GM12878 (cell line): ENCODE results near the gene SBNO2. TPM values are rescaled to one million over a fixed set of nuclear protein-coding genes. Genes with fewer than 3 reads are reported as not detected.

ENCODE experiments used
- ATAC-seq: fragments of 200-7000 bp; cut with Tn5 transposase; 3 replicates; pipeline ENCODE4 v1.9.1; 2020; ENCODE audit warnings: mild to moderate bottlenecking, moderate library complexity
- BruUV-seq: library from RNA; stranded (reverse); fragments of 400-500 nt; replicated peaks from 2 replicates; lab custom pipeline; 2021; lab: Mats Ljungman, UMichigan
- CTCF ChIA-PET: fragments of 300-600 bp; sonication (Branson Sonifier 250); formaldehyde crosslinking; extraction: SDS; loops from one replicate; lab custom pipeline; 2021; ENCODE audit warnings: inconsistent platforms; lab: Yijun Ruan, JAX
- POLR2A ChIA-PET: fragments of 350-600 bp; formaldehyde crosslinking; extraction: SDS; loops from one replicate; lab custom pipeline; 2021; ENCODE audit warnings: inconsistent platforms; lab: Charles Lee
- RAD21 ChIA-PET: fragments of 300-600 bp; sonication (Branson Sonifier 250); formaldehyde crosslinking; loops from one replicate; lab custom pipeline; 2023; ENCODE audit warnings: antibody characterized with exemption; ENCODE audit not compliant: unreplicated experiment; lab: Charles Lee
- SMC1A ChIA-PET: fragments of 300-600 bp; sonication (Branson Sonifier 250); formaldehyde crosslinking; loops from one replicate; lab custom pipeline; 2023; ENCODE audit not compliant: unreplicated experiment, uncharacterized antibody; lab: Charles Lee
- DNase-seq: peaks from one replicate; pipeline ENCODE4 v3.0.0-alpha.2; 2011; ENCODE audit warnings: low read depth, low spot score
- FAIRE-seq: peaks from 3 replicates; lab custom pipeline; 2011; peaks lifted over from hg19 to GRCh38; lab: Jason Lieb, UNC
- H2AFZ ChIP-seq: 2 replicates; pipeline ENCODE4 v1.6.0; 2011; ENCODE audit warnings: low read depth, low read length, control low read depth; ENCODE audit not compliant: control insufficient read depth
- H3K27ac ChIP-seq: 2 replicates; pipeline ENCODE4 v1.5.1; 2011; ENCODE audit warnings: control low read depth; ENCODE audit not compliant: control insufficient read depth, insufficient read depth
- H3K27me3 ChIP-seq, 2 experiments: replicated peaks in 1 of 2; 2 replicates each; pipeline versions ENCODE4 v1.6.0 to v1.6.1; 2011; ENCODE audit warnings: low read length in 1 of 2; ENCODE audit not compliant: control insufficient read depth in 2 of 2, insufficient read depth in 2 of 2
- H3K36me3 ChIP-seq, 2 experiments: 2 replicates each; pipeline ENCODE4 v1.5.1; 2011; ENCODE audit warnings: low read length in 1 of 2; ENCODE audit not compliant: control insufficient read depth in 2 of 2, insufficient read depth in 2 of 2
- H3K4me1 ChIP-seq: 2 replicates; pipeline ENCODE4 v1.6.1; 2011; ENCODE audit warnings: mild to moderate bottlenecking, low read length, moderate library complexity, mixed read lengths; ENCODE audit not compliant: control insufficient read depth, insufficient read depth
- H3K4me2 ChIP-seq: 2 replicates; pipeline ENCODE4 v1.6.0; 2011; ENCODE audit warnings: control low read depth; ENCODE audit not compliant: control insufficient read depth, insufficient read depth
- H3K4me3 ChIP-seq: fragments of 200-600 bp; sonication (generic); 2 replicates; pipeline ENCODE4 v1.5.1; 2016
- H3K79me2 ChIP-seq: 2 replicates; pipeline ENCODE4 v1.6.0; 2011; ENCODE audit warnings: low read length; ENCODE audit not compliant: control insufficient read depth, insufficient read depth
- H3K9ac ChIP-seq: 2 replicates; pipeline ENCODE4 v1.8.0; 2011; ENCODE audit warnings: low read length, control low read depth, mixed read lengths; ENCODE audit not compliant: control insufficient read depth, insufficient read depth
- H3K9me3 ChIP-seq: replicated peaks from 3 replicates; pipeline ENCODE4 v1.5.1; 2011; ENCODE audit warnings: mild to moderate bottlenecking, low read length; ENCODE audit not compliant: control insufficient read depth, insufficient read depth
- H4K20me1 ChIP-seq: 2 replicates; pipeline ENCODE4 v1.6.0; 2011; ENCODE audit not compliant: control insufficient read depth, insufficient read depth
- CEBPB ChIP-seq, 2 experiments: fragments of 150-350 bp in 1 of 2; IDR thresholded peaks; 2 replicates each; pipeline ENCODE4 v1.6.1; 2012 to 2014; ENCODE audit warnings: low read depth in 2 of 2, low read length in 2 of 2, borderline replicate concordance in 1 of 2, inconsistent platforms in 1 of 2
- CHD4 ChIP-seq: fragments of 200-600 bp; sonication (generic); IDR thresholded peaks from 2 replicates; pipeline ENCODE4 v1.6.1; 2016; ENCODE audit warnings: mild to moderate bottlenecking
- CREM ChIP-seq: IDR thresholded peaks from 2 replicates; pipeline ENCODE4 v1.6.1; 2014; ENCODE audit warnings: antibody characterized with exemption, low read depth
- ESRRA ChIP-seq: IDR thresholded peaks from 2 replicates; pipeline ENCODE4 v1.6.1; 2012; ENCODE audit warnings: mild to moderate bottlenecking, low read length, improper control_type of control experiment
- FOXM1 ChIP-seq: IDR thresholded peaks from 2 replicates; pipeline ENCODE4 v1.6.1; 2012; ENCODE audit warnings: low read depth, mild to moderate bottlenecking, inconsistent platforms, low read length, moderate library complexity
- GATAD2B ChIP-seq: fragments of 450-650 bp; conservative IDR thresholded peaks from 2 replicates; pipeline ENCODE4 v1.6.1; 2017; ENCODE audit warnings: low read depth, mild to moderate bottlenecking, moderate library complexity
- JUNB ChIP-seq: IDR thresholded peaks from 2 replicates; pipeline ENCODE4 v1.6.1; 2016; ENCODE audit warnings: antibody characterized with exemption, mild to moderate bottlenecking
- MAX ChIP-seq: IDR thresholded peaks from 2 replicates; pipeline ENCODE4 v1.6.1; 2012; ENCODE audit warnings: low read depth, low read length, improper control_type of control experiment
- MTA3 ChIP-seq: IDR thresholded peaks from 2 replicates; pipeline ENCODE4 v1.6.1; 2012; ENCODE audit warnings: low read length, inconsistent platforms, borderline replicate concordance
- MYC ChIP-seq: IDR thresholded peaks from 2 replicates; pipeline ENCODE4 v1.6.1; 2011; ENCODE audit warnings: mild to moderate bottlenecking, low read length, moderate library complexity, inconsistent platforms; ENCODE audit not compliant: insufficient read depth, insufficient replicate concordance, insufficient read length, severe bottlenecking
- NR2C1 ChIP-seq: fragments of 450-650 bp; IDR thresholded peaks from 2 replicates; pipeline ENCODE4 v1.6.1; 2017; ENCODE audit warnings: antibody characterized with exemption, mild to moderate bottlenecking, moderate library complexity
- PAX8 ChIP-seq: fragments of 450-650 bp; IDR thresholded peaks from 2 replicates; pipeline ENCODE4 v1.6.1; 2017; ENCODE audit warnings: mild to moderate bottlenecking, moderate library complexity
- RAD51 ChIP-seq: fragments of 450-650 bp; IDR thresholded peaks from 2 replicates; pipeline ENCODE4 v1.6.1; 2016; ENCODE audit warnings: moderate library complexity, mild to moderate bottlenecking, inconsistent platforms
- RCOR1 ChIP-seq: conservative IDR thresholded peaks from 2 replicates; pipeline ENCODE4 v1.6.1; 2012; ENCODE audit warnings: low read depth, low read length, improper control_type of control experiment
- SMAD1 ChIP-seq: fragments of 450-650 bp; IDR thresholded peaks from 2 replicates; pipeline ENCODE4 v1.6.1; 2018; ENCODE audit warnings: mild to moderate bottlenecking, low read depth; ENCODE audit not compliant: partially characterized antibody
- SUPT20H ChIP-seq: IDR thresholded peaks from 2 replicates; pipeline ENCODE4 v1.6.1; 2011; ENCODE audit warnings: low read depth, mild to moderate bottlenecking, low read length, moderate library complexity, borderline replicate concordance; ENCODE audit not compliant: control insufficient read depth
- YY1 ChIP-seq: IDR thresholded peaks from 2 replicates; pipeline ENCODE4 v1.6.1; 2011; ENCODE audit warnings: low read depth, mild to moderate bottlenecking, low read length
- WGBS: methylation state at CpG from one replicate; pipeline ENCODE4 v1.1.6; 2016; ENCODE audit warnings: low lambda C conversion rate; ENCODE audit not compliant: insufficient replicate concordance, insufficient coverage; ENCODE audit errors: missing lambda C conversion rate; 5-methylcytosine and 5-hydroxymethylcytosine counted together
- in situ Hi-C: fragments of 300-500 bp; cut with MboI; formaldehyde crosslinking; loops from 9 replicates; pipeline ENCODE4 v1.14.3; 2018; ENCODE audit warnings: mixed read lengths
- intact Hi-C: fragments of 100-400 bp; cut with micrococcal nuclease; formaldehyde crosslinking; loops from one replicate; pipeline ENCODE4 v1.14.2; 2022; ENCODE audit not compliant: unreplicated experiment
- polyA plus RNA-seq, 11 experiments: library from polyadenylated mRNA; depleted of rRNA in 4 of 11; unstranded in 6 of 11; stranded (reverse) in 5 of 11; fragments of >200 nt; fragmentation: Nextera tagmentation in 4 of 11; fragmentation: Illumina TruSeq in 1 of 11; extraction: Ambion mirVana in 4 of 11; extraction: Trizol in 1 of 11; gene quantifications; 1 replicate in 1 of 11; 2 replicates in 10 of 11; pipeline versions ENCODE4 v1.2.1 to v1.2.3, GENCODE V29; 2011 to 2016; ENCODE audit warnings: inconsistent platforms in 2 of 11, missing spikeins in 2 of 11, low read depth in 1 of 11
- total RNA-seq, 4 experiments: library from RNA; depleted of rRNA in 3 of 4; stranded (reverse); fragments of >200 nt in 3 of 4; fragmentation: Illumina TruSeq in 1 of 4; extraction: Trizol in 1 of 4; gene quantifications; 2 replicates each; pipeline versions ENCODE4 v1.2.1 to v1.2.3, GENCODE V29; 2013 to 2021
- TF ChIP-seq, protein P1 (sequence below): fragments of 450-650 bp; conservative IDR thresholded peaks from 2 replicates; pipeline ENCODE4 v1.6.1; 2017; ENCODE audit warnings: mild to moderate bottlenecking, moderate library complexity
- TF ChIP-seq, protein P2 (sequence below): fragments of 450-650 bp; IDR thresholded peaks from 2 replicates; pipeline ENCODE4 v1.6.1; 2017; ENCODE audit warnings: mild to moderate bottlenecking
- TF ChIP-seq, protein P3 (sequence below): fragments of 450-650 bp; IDR thresholded peaks from 2 replicates; pipeline ENCODE4 v1.6.1; 2014; ENCODE audit warnings: mild to moderate bottlenecking

Gene SBNO2
- total and polyA plus RNA-seq, 10 of the 15 experiments (the other 5 are each of a cell fraction or from before 2014, with no cell fraction given) = 0.08 to 44.6 (median 5.4) TPM

DNA sequence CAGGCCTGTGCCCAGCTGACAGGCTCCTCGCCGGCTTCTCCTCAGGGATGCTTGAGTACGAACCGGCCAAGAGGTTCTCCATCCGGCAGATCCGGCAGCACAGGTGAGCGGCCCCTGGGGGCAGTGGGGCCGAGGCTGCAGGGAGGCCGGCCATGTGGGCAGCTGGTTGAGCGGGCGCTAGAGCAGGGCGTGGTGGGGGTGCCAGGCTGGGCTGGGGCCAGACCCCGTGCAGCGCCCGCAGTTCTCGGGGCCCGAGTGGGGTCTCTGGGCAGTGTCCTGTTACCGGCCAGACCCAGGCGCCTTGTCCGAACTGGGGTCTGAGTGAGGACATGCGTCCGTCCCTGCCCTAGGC, 47.8 kb upstream of the SBNO2 start:
- peaks cover 3% of the 10 kb centered on the region for H3K79me2 ChIP-seq
- no peak for DNase-seq
- TF ChIP-seq, protein P1, sequence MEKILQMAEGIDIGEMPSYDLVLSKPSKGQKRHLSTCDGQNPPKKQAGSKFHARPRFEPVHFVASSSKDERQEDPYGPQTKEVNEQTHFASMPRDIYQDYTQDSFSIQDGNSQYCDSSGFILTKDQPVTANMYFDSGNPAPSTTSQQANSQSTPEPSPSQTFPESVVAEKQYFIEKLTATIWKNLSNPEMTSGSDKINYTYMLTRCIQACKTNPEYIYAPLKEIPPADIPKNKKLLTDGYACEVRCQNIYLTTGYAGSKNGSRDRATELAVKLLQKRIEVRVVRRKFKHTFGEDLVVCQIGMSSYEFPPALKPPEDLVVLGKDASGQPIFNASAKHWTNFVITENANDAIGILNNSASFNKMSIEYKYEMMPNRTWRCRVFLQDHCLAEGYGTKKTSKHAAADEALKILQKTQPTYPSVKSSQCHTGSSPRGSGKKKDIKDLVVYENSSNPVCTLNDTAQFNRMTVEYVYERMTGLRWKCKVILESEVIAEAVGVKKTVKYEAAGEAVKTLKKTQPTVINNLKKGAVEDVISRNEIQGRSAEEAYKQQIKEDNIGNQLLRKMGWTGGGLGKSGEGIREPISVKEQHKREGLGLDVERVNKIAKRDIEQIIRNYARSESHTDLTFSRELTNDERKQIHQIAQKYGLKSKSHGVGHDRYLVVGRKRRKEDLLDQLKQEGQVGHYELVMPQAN = no peak
- TF ChIP-seq GATAD2B = no peak
- TF ChIP-seq FOXM1 = no peak
- TF ChIP-seq CHD4 = no peak
- no peak for TF ChIP-seq SUPT20H
- TF ChIP-seq RCOR1 = no peak
- TF ChIP-seq CEBPB (IDR thresholded peaks at IDR 0.05; ENCODE audit: borderline replicate concordance in 1 of 2, low read depth in 2 of 2, low read length in 2 of 2) = no peak
- no peak for TF ChIP-seq RAD51
- TF ChIP-seq JUNB = no peak
- TF ChIP-seq, protein P2, sequence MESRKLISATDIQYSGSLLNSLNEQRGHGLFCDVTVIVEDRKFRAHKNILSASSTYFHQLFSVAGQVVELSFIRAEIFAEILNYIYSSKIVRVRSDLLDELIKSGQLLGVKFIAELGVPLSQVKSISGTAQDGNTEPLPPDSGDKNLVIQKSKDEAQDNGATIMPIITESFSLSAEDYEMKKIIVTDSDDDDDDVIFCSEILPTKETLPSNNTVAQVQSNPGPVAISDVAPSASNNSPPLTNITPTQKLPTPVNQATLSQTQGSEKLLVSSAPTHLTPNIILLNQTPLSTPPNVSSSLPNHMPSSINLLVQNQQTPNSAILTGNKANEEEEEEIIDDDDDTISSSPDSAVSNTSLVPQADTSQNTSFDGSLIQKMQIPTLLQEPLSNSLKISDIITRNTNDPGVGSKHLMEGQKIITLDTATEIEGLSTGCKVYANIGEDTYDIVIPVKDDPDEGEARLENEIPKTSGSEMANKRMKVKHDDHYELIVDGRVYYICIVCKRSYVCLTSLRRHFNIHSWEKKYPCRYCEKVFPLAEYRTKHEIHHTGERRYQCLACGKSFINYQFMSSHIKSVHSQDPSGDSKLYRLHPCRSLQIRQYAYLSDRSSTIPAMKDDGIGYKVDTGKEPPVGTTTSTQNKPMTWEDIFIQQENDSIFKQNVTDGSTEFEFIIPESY = no peak
- no peak for TF ChIP-seq NR2C1
- TF ChIP-seq, protein P3, sequence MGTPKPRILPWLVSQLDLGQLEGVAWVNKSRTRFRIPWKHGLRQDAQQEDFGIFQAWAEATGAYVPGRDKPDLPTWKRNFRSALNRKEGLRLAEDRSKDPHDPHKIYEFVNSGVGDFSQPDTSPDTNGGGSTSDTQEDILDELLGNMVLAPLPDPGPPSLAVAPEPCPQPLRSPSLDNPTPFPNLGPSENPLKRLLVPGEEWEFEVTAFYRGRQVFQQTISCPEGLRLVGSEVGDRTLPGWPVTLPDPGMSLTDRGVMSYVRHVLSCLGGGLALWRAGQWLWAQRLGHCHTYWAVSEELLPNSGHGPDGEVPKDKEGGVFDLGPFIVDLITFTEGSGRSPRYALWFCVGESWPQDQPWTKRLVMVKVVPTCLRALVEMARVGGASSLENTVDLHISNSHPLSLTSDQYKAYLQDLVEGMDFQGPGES = no peak
- no peak for TF ChIP-seq MAX
- TF ChIP-seq CREM = no peak
- TF ChIP-seq MTA3 = no peak
- TF ChIP-seq MYC = no peak
- TF ChIP-seq YY1 = no peak
- TF ChIP-seq PAX8 = no peak
- no peak for TF ChIP-seq SMAD1
- TF ChIP-seq ESRRA = no peak
- H4K20me1 ChIP-seq = no peaks in the 10 kb centered on the region
- FAIRE-seq = no peak
- no peaks in the 10 kb centered on the region for H3K27me3 ChIP-seq
- POLR2A ChIA-PET = no interaction called here
- H3K27ac ChIP-seq = no peak overlapping the region
- H3K4me1 ChIP-seq = no peaks in the 10 kb centered on the region
- H3K4me3 ChIP-seq = no peak overlapping the region
- intact Hi-C loops = no loop called here
- in situ Hi-C loops = no loop called here
- H3K9ac ChIP-seq = no peak overlapping the region
- RAD21 ChIA-PET = no interaction called here
- 94% methylated on average over 20 of the region's 22 CpGs for WGBS
- ATAC-seq = no peak
- CTCF ChIA-PET = no interaction called here
- H3K36me3 ChIP-seq = peaks cover 3 to 24% of the 10 kb centered on the region in 2 experiments; a peak in 3 of 4 replicates
- H3K4me2 ChIP-seq = no peak overlapping the region
- no TSS peak for BruUV-seq
- H3K9me3 ChIP-seq = no peaks in the 10 kb centered on the region
- H2AFZ ChIP-seq = no peak overlapping the region
- SMC1A ChIA-PET = no interaction called here
